RKO (cell line): Measurements from ENCODE around the gene FRRS1.
A peak's percentile ranks its signal among the peaks of the same experiment; 100 is the strongest.
"Not testable (repeated sequence)": the region's sequence is repeated elsewhere in the genome, so short reads cannot be mapped to it uniquely, and the experiment has no call there.

Experiments
- DNase-seq: peaks from one replicate; pipeline ENCODE4 v3.0.0-alpha.2; 2016; ENCODE audit warnings: low spot score

Gene FRRS1

GRCh38 chr1:99766378-99766800 is at the start of gene FRRS1:
Gene FRRS1, minus strand, starts transcription at chr1:99766635. Its CDS starts 17,867 bp downstream, at chr1:99748768.
- peak; percentile 87 for DNase-seq

DNA sequence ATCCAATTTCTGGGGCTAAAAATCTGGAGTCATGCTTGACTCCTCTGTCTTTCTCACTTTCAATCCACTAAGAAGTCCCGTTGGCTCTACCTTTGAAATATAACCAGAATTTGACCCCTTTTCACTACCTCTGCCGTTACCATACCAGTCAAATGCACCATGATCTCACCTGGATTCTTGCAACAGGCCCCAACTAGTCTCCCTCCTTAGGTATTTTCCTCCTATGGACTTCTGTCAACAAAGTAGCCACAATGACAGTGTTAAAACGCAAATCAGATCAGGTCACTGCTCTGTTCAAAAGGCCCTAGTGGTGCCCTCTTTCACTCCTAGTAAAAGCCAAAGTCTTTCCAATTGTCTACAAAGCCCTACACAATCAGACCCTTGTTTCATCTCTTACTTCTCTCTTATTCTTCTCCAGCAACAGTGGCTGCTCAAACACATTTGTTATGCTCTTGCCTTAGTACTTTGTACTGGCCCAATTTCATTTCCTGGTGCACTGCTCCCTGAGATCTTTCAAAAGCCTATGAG is 48.0 kb upstream of the FRRS1 start:
- DNase-seq: no peak

- no peak for DNase-seq
Measured at GRCh38 chr1:99811747-99812146, 45.3 kb upstream of the FRRS1 start.

DNA sequence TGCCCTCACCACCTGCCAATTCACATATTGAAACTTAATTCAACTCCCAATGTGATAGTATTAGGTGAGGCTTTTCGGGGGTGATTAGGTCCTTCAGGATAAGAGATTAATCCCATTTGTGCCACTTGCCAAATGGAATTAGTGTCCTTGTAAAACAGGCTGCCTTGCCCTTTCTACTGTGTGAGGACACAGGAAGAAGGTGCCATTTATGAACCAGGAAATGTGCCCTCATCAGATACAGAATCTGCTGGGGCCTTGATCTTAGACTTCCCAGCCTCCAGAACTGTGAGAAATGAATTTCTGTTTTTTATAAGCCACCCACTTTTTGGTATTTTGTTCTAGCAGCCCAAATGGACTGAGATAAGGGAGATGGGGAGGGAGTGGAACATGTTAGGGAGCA is 44.6 kb upstream of the FRRS1 start:
- no peak for DNase-seq

GRCh38 chr1:99808391-99809115 is 42.1 kb upstream of the FRRS1 start:
- DNase-seq: peak; percentile 94

- DNase-seq: no peak
Measured at GRCh38 chr1:99806882-99807281, 40.4 kb upstream of the FRRS1 start.

GRCh38 chr1:99801584-99801983 is 35.1 kb upstream of the FRRS1 start:
- DNase-seq: no peak

DNA sequence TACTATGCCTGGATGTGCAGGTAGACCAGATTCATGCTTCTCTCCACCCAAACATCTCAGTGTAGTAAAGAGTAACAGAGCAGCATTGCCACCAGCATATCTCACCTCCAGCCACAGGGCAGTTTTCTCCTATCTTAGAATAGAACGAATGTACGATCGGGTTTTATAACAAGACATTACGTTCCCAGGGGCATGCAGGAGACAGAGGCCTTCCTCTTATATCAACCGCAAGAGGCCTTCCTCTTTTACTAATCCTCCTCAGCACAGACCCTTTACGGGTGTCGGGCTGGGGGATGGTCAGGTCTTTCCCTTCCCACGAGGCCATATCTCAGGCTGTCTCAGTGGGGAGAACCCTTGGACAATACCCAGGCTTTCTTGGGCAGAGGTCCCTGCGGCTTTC is 27.4 kb upstream of the FRRS1 start:
- not testable (repeated sequence) for DNase-seq

DNA sequence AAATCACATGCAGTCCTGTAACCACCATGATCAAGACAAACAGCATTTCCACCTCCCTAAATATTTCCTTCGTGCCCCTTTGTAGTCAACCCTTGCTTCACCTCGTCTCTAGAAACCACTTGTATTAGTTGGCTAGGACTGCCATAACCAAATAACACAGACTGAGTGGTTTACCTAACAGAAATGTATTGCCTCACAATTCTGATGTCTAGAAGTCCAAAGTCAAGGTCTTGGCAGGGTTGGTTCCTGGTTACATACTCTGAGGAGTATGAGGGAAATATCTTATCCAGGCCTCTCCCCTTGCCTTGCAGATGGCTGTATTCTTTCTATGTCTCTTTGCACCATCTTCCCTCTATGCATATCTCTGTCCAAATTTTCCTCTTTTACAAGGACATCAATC is 23.3 kb upstream of the FRRS1 start:
- no peak for DNase-seq

- DNase-seq: no peak
Measured at GRCh38 chr1:99788896-99789295, 22.5 kb upstream of the FRRS1 start.

DNA sequence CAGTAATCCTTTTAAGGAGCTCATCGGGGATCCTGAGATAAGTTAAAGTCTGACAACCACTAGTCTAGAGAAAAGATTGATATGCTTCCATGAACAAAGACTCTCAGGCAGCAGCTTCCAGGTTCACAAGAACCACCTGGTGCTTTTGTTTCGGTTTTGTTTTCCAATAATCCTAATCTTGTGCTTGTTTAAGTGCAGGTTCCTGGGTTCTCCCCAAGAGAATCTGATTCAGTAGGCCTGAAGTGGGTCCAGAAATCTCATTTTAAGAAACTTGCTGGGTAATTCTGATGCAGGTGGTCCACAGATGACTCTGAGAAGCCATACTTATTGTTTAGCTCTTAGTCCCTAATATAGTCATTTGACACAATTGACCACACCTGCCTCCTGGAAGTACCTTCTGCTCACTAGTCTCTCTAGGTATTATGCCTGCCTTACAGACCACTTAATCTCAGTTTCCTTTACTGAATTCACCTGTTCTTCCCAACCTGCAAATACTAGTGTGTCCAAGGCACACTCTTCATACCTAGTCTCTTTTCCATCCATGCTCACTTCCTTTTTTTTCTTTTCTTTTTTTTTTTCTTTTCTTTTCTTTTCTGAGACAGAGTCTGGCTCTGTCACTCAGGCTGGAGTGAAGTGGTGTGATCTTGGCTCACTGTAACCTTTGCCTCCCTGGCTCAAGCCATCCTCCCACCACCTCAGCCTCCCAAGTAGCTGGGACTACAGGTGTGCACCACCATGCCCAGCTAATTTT is 20.5 kb upstream of the FRRS1 start:
- no peak for DNase-seq

DNA sequence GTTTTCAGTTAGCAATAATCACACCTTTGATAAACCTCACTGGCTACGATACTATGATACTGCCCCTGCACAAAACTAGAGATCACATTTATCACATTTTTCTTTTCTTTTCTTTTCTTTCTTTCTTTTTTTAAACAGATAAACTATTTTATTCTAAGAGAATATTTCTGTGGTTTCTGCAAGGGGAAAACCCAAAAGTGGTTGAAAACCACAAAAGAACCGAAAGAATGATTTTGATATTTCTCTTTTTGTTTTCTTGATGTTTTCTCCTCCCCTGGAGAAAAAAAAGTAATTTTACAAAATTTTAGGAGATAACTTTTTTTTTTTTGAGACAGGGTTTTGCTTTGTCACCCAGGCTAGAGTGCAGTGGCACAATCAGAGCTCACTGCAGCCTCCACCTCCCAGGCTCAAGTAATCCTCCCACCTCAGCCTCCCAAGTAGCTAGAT is 18.4 kb upstream of the FRRS1 start:
- DNase-seq: no peak

- no peak for DNase-seq
Measured at GRCh38 chr1:99784143-99784542, 17.7 kb upstream of the FRRS1 start.

DNA sequence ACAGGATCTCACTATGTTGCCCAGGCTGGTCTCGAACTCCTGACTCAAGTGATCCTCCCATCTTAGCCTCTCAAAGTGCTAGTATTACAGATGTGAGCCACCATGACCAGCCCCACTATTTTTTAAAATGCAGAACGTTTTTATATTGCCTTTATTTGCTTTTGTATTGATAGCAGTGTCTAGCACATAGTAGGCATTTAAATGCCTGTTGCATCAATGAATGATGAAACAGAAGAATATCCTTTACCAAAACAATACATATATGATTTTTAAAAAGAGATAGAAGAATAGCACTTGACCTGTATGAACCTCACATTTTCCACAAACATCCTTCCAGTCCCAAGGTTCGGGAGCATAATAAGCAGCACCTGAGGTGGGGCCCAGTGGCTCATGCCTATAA is 16.5 kb upstream of the FRRS1 start:
- DNase-seq: no peak

DNA sequence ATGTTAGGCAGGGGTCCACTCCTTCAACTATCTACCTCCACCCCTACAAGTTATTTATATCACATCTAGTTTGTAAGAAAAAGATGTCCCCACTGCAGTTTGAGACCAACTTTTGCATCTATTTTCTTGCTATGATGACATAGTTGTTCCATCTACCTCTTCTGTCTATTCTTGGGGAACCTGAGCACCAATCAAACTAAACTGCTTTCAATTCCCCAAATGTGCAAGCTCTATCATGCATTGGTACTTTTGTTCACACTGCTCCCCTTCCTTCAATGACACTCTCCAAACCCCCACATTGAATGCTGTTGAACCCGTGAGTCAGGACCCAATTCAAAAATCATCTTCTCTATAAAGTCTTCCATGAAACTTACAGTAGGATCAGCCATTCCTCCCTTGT is 16.0 kb upstream of the FRRS1 start:
- no peak for DNase-seq

- DNase-seq: no peak
Measured at GRCh38 chr1:99781798-99782197, 15.4 kb upstream of the FRRS1 start.

DNA sequence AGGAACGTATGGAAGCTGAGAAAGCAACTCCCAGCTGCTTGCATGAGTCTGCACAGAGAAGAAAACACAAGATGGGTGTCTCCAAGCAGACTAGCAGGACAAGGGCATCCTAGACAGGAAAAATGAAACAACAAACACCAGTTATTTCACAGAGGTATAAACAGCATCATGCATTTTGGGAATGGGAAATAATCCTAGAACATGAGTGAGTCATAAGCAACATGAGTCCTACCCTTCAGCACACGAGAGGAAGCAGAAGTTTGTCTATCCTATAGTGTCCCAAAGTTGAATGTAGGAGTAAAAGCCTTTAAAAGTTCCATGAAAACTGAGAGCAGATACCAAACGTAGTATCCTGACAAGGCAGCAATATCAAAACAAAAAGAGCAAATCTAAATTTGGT is 11.3 kb upstream of the FRRS1 start:
- DNase-seq: no peak

GRCh38 chr1:99776120-99776519 is 9.7 kb upstream of the FRRS1 start:
- DNase-seq: no peak

DNA sequence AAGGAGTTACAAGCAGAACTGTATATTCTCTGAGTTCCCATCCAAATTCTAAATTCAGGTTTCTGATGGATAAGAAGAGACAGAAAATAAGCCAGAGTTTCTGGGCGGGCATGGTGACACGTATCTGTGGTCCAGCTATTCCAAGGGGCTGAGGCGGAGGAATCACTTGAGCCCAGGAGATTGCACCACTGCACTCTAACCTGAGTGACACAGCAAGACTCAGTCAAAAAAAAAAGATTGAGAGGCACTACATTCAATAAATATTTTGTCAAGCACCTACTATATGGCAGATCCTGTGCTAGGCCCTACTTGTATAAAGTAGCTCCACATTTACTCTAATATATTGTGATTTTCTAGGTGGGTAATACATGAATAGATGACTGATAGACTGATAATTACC is 6.4 kb upstream of the FRRS1 start:
- no peak for DNase-seq

DNA sequence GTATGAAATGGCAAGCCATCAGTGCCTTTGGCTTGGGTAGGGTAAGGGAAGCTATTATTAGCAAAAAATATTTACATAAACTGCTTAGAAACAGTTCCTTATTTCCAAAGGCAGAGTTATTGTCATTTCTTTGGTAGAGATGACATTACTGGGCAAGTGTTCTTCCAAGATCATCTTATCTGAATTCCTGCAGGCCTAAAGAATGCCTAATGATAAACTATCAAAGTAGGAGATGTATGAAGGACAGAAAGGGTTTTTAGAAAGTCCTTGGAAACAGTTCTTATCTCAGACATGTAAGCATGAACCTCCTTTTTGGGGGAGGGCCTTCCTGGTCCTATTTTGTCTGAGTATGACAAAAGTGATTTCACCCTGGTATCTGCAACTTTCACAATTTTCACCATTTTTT is 5.1 kb upstream of the FRRS1 start:
- no peak for DNase-seq

GRCh38 chr1:99768524-99769245 is 2.2 kb upstream of the FRRS1 start:
- DNase-seq: no peak

- no peak for DNase-seq
Measured at GRCh38 chr1:99768104-99768503, 1.7 kb upstream of the FRRS1 start.

- no peak for DNase-seq
Measured at GRCh38 chr1:99764909-99765308, 1.5 kb downstream of the FRRS1 start.
